Activated naive CD8-positive, alpha-beta T cell treated with anti-CD3 and anti-CD28 coated beads, Interleukin-2, amount 10 ng/mL, durations not matched to agents 7 days and 5 days (primary cell): Measurements from ENCODE around the gene CYB5R3. TPM values are rescaled to one million over a fixed set of nuclear protein-coding genes. Genes with fewer than 3 reads are reported as not detected.
"Not testable (repeated sequence)": the region's sequence is repeated elsewhere in the genome, so short reads cannot be mapped to it uniquely, and the experiment has no call there.

Source experiments
- ATAC-seq: fragments of 150-1000 bp; cut with Tn5 transposase; one replicate; pipeline ENCODE4 v1.10.0; 2021; ENCODE audit warnings: low read depth, moderate library complexity
- POLR2A ChIA-PET: fragments of 350-600 bp; sonication (Branson Sonifier 250); formaldehyde crosslinking; loops from one replicate; lab custom pipeline; 2021; ENCODE audit warnings: antibody characterized with exemption; lab: Charles Lee
- DNase-seq: peaks from one replicate; pipeline ENCODE4 v3.0.0; 2021
- H3K27ac Mint-ChIP-seq: one replicate; pipeline ENCODE4 v1.8.0; 2022; ENCODE audit warnings: mild to moderate bottlenecking, mixed read lengths
- H3K27me3 Mint-ChIP-seq: one replicate; pipeline ENCODE4 v1.8.0; 2022; ENCODE audit warnings: mild to moderate bottlenecking, moderate library complexity, mixed read lengths
- H3K36me3 Mint-ChIP-seq: one replicate; pipeline ENCODE4 v1.8.0; 2021; ENCODE audit warnings: mild to moderate bottlenecking, mixed read lengths
- H3K4me1 Mint-ChIP-seq: one replicate; pipeline ENCODE4 v1.8.0; 2021; ENCODE audit warnings: mixed read lengths
- H3K4me3 Mint-ChIP-seq: one replicate; pipeline ENCODE4 v1.8.0; 2022; ENCODE audit warnings: mild to moderate bottlenecking, moderate library complexity, mixed read lengths
- H3K9me3 Mint-ChIP-seq: one replicate; pipeline ENCODE4 v1.8.0; 2021; ENCODE audit warnings: mixed read lengths
- total RNA-seq, 2 experiments: library from RNA; stranded (reverse); gene quantifications; one replicate each; pipeline ENCODE4 v1.2.3, GENCODE V29; 2021

The CYB5R3 gene
- total RNA-seq, 2 experiments from 2014 or later: 61.3 to 65.4 TPM

DNA sequence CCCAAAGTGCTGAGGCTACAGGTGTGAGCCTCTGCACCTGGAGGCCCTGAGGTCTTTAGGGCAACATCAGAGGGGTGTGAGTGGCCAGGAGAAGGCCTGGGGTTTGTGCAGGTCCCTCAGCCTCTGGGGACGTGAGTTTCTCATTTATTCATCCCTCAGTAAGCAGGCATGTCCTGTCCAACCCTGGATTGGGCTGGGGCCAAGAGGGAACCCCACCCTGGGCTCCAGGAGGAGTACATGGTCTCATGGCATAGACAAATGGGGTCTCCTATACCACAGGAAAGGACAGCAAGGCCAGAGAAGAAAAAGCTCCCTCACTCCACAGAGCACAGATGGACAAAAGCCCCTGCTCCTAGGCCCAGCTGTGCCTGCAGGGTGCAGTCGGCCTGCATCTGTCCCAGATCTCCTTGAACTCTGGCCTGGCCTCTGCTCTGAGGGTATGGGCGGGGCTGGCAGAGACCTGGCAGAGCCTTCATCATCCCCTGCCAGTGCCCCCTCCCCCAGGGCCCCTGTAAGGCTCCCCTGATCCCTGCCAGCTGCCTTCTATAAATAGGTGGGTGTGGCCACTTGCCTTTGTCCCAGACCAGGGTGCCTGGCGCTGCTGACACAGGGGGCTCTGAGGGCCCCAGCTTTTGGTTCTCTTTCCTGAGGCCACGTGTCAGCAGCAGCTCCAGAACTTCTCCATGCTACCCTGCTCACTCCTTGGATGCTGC, 36.9 kb upstream of the CYB5R3 start:
- no peak overlapping the region for H3K27ac Mint-ChIP-seq
- ATAC-seq (no peak), DNase-seq (no peak)
- POLR2A ChIA-PET: no interaction called here
- H3K4me1 Mint-ChIP-seq: no peaks in the 10 kb centered on the region
- no peaks in the 10 kb centered on the region for H3K9me3 Mint-ChIP-seq
- H3K36me3 Mint-ChIP-seq: no peaks in the 10 kb centered on the region
- H3K27me3 Mint-ChIP-seq: peaks cover 8% of the 10 kb centered on the region
- H3K4me3 Mint-ChIP-seq: no peak overlapping the region

DNA sequence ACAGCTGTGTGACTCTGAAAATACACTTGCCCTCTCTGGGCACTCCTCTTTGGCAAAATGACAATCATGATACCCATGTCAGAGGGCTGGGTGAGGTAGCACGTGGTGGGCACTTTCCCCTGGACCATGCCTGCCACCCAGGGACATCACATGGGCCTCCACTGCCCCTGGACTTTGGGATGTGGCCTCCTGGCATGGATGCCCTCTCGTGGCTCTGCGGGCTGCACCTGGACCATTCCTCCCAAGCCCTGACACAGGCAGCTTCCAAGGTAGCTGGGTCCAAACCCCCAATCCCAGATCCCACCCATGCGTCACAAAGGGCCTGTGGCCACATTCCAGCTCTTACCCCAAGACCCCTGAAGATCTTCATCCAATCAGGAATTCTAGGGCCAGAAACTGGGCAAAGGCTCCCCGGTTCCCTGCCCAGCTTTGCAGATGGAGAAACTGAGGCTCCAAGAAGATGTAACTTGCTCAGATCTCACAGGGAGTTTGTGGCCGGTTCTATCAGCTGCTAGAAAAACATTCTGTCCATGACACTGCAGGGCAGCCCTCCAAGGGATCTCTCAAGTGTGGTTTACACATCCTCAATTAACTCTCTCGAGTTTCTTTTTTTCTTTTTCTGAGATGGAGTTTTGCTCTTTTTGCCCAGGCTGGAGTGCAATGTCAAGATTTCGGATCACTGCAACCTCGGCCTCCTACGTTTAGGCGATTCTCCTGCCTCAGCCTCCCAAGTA, 35.4 kb upstream of the CYB5R3 start:
- no peaks in the 10 kb centered on the region for H3K36me3 Mint-ChIP-seq
- no peak overlapping the region for H3K27ac Mint-ChIP-seq
- POLR2A ChIA-PET: no interaction called here
- ATAC-seq (no peak), DNase-seq (no peak)
- H3K4me1 Mint-ChIP-seq: no peaks in the 10 kb centered on the region
- H3K9me3 Mint-ChIP-seq: no peaks in the 10 kb centered on the region
- peaks cover 8% of the 10 kb centered on the region for H3K27me3 Mint-ChIP-seq
- H3K4me3 Mint-ChIP-seq: no peak overlapping the region

DNA sequence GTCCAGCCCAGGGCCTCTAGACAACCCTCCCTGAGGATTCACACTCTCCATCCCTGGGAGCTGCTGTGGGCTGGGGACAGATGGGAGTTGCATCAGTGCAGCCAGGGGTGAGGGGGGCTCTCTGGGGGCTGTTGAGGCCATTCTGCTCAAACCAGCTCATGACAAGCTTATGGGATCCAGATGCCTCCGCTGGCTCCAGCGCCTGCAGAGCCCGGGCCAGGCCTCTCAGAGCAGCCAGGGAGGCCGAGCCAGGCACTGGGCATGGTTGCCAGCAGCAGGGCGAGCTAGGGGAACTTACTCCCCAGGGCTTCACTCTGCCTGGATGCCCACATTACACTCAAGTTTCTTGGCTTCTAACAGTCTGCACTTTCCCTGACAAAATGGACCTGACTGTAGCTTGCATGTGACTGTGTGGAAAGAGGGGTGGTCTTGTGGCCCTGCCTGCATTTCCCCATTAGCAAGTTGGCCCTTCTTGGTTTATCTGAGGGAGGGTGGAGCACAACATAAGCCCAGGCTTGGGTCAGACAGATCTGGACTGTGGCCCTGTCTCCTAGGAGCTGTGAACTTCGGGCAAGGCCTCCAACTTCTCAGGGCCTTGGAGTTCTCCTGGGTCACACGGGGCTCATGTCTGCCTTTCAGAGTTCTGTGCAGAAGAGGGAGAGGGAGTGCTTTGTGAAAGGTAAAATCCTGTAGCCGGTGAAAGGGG, 34.5 kb upstream of the CYB5R3 start:
- no peak overlapping the region for H3K4me3 Mint-ChIP-seq
- no peaks in the 10 kb centered on the region for H3K36me3 Mint-ChIP-seq
- H3K27ac Mint-ChIP-seq: no peak overlapping the region
- POLR2A ChIA-PET: no interaction called here
- H3K4me1 Mint-ChIP-seq: no peaks in the 10 kb centered on the region
- H3K9me3 Mint-ChIP-seq: peaks cover 4% of the 10 kb centered on the region
- no peak for ATAC-seq
- no peak for DNase-seq
- peaks cover 10% of the 10 kb centered on the region for H3K27me3 Mint-ChIP-seq

DNA sequence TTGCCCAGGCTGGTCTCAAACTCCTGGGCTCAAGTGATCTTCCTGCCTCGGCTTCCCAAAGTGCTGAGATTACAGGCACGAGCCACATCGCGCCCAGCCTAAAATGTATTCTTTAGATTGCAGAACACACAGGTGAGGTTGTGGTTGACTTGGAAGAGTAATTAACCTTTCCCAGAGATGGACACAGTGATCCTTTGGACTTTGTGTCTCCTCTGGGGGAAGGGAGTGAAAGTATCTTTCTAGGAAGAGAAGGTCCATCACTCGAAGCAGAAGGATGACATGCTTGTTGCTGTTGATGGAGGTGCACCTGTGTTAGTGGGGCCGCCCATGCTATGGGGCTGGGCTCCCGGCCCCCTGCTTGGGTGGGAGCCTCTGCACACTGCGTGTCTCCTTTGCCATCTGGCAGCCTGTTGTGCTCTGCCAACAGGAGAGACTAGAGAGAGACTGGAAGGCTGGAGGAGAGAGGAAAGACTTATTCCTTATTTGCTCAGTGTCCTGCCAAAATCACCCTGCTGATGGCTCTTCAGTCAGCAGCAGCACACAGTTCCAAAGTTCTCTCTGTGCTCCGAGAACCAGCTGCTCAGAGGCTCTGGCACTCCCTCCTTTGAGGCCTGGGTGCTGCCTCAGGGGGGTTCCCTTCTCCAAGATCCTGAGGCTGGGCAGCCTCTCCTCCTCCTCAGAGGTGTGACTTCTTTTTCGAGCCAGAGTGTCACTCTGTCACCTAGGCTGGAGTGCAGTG, 33.1 kb upstream of the CYB5R3 start:
- Mint-ChIP-seq H3K4me1 (no peaks in the 10 kb centered on the region), H3K9me3 (peaks cover 7% of the 10 kb centered on the region), H3K4me3 (no peak overlapping the region), H3K27ac (no peak overlapping the region), H3K27me3 (peaks cover 11% of the 10 kb centered on the region), H3K36me3 (no peaks in the 10 kb centered on the region)
- DNase-seq: no peak
- POLR2A ChIA-PET: no interaction called here
- ATAC-seq: no peak

DNA sequence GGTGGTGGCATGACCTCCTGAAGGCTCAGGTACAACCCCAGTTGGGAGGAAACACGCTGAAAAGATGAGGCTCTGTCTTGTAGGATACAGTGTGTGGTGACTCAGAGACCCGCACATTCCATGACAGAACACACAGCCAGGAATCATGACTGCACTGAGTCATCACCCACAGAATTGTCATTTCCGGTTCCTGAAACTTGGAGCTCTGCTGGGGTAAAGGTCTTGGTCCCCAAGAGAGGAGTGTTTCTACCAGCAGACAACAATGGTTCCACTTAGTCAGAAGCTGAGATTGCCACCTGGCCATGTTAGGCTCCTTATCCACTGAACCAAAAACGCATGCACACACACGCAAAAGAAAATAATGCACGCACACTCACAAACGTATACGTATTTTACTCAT, 31.5 kb upstream of the CYB5R3 start:
- no peaks in the 10 kb centered on the region for H3K36me3 Mint-ChIP-seq
- H3K4me1 Mint-ChIP-seq: no peaks in the 10 kb centered on the region
- ATAC-seq: no peak
- no peak overlapping the region for H3K27ac Mint-ChIP-seq
- POLR2A ChIA-PET: no interaction called here
- peaks cover 7% of the 10 kb centered on the region for H3K9me3 Mint-ChIP-seq
- H3K27me3 Mint-ChIP-seq: peaks cover 14% of the 10 kb centered on the region
- no peak for DNase-seq
- no peak overlapping the region for H3K4me3 Mint-ChIP-seq

DNA sequence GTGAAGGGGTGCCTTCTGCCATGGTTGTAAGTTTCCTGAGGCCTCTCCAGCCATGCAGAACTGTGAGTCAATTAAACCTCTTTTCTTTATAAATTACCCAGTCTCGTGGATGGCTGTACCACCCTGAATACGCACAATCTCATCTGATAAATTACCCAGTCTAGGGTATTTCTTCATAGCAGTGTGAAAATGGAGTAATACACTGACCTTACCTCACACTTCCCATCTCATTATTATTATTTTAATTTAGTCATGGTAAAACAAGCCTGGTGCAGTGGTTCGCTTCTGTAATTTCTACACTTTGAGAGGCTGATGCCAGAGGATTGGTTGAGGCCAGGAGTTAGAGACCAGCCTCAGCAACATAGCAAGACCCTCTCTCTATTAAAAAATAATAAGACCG, 30.5 kb upstream of the CYB5R3 start:
- H3K4me3 Mint-ChIP-seq: no peak overlapping the region
- no peak overlapping the region for H3K27ac Mint-ChIP-seq
- DNase-seq (no peak), ATAC-seq (no peak)
- H3K27me3 Mint-ChIP-seq: peaks cover 14% of the 10 kb centered on the region
- POLR2A ChIA-PET: no interaction called here
- H3K4me1 Mint-ChIP-seq: no peaks in the 10 kb centered on the region
- peaks cover 7% of the 10 kb centered on the region for H3K9me3 Mint-ChIP-seq
- H3K36me3 Mint-ChIP-seq: no peaks in the 10 kb centered on the region

DNA sequence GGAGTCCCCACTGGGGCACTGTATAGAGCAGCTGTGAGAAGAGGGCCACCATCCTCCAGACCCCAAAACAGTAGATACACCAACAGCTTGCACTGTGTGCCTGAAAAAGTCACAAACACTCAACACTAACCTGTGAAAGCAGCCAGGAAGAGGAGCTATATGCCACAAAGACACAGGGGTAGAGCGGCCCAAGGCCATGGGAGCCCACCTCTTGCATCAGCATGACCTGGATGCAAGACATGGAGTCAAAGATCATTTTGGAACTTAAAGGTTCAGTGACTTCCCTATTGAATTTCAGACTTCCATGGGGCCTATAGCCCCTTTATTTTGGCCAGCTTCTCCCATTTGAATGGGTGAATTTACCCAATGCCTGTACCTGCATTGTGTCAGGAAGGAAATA, 29.7 kb upstream of the CYB5R3 start:
- Mint-ChIP-seq H3K4me1 (no peaks in the 10 kb centered on the region), H3K4me3 (no peak overlapping the region), H3K27me3 (peaks cover 12% of the 10 kb centered on the region), H3K27ac (no peak overlapping the region), H3K36me3 (no peaks in the 10 kb centered on the region), H3K9me3 (peaks cover 7% of the 10 kb centered on the region)
- no peak for ATAC-seq
- POLR2A ChIA-PET: no interaction called here
- DNase-seq: no peak

DNA sequence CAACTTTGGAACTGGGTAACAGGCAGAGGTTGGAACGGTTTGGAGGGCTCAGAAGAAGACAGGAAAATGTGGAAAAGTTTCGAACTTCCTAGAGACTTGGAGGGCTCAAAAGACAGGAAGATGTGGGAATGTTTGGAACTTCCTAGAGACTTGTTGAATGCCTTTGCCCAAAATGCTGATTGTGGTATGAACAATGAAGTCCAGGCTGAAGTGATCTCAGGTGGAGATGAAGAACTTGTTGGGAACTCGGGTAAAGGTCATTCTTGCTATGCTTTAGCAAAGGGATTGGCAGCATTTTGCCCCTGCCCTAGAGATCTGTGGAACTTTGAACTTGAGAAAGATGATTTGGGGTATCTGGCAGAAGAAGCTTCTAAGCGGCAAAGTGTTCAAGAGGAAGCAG, 28.7 kb upstream of the CYB5R3 start:
- DNase-seq, H3K27ac Mint-ChIP-seq, H3K4me1 Mint-ChIP-seq, H3K9me3 Mint-ChIP-seq, H3K36me3 Mint-ChIP-seq, H3K27me3 Mint-ChIP-seq, H3K4me3 Mint-ChIP-seq, POLR2A ChIA-PET, ATAC-seq: not testable (repeated sequence)

DNA sequence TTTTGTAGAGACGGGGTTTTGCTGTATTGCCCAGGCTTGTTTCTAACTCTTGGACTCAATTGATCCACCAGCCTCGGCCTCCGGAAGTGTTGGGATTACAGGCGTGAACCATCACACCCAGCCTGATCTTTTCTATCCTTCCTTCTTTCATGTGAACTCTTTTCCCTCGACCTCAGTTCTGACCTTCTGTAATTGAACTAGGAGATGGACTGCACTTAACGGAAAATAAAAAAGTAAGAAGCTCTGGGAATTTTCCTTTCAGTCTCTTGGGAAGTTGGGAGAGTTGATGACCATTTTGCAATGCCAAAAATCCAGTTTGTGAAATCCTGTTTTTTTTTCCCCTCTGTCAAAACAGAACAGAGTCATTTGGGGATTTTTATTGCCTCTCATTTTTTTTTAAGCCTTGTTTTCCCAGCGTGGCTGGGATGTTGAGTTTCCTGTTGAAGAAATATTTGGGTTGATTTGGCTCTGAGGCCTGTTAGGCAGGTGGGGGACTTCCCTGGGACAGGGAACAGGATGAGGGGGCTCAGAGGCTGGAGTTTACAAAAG, 26.9 kb upstream of the CYB5R3 start:
- peaks cover 7% of the 10 kb centered on the region for H3K9me3 Mint-ChIP-seq
- no peak overlapping the region for H3K4me3 Mint-ChIP-seq
- H3K36me3 Mint-ChIP-seq: no peaks in the 10 kb centered on the region
- H3K4me1 Mint-ChIP-seq: peaks cover 4% of the 10 kb centered on the region
- peaks cover 8% of the 10 kb centered on the region for H3K27me3 Mint-ChIP-seq
- no peak overlapping the region for H3K27ac Mint-ChIP-seq
- POLR2A ChIA-PET: no interaction called here
- ATAC-seq (no peak), DNase-seq (no peak)

DNA sequence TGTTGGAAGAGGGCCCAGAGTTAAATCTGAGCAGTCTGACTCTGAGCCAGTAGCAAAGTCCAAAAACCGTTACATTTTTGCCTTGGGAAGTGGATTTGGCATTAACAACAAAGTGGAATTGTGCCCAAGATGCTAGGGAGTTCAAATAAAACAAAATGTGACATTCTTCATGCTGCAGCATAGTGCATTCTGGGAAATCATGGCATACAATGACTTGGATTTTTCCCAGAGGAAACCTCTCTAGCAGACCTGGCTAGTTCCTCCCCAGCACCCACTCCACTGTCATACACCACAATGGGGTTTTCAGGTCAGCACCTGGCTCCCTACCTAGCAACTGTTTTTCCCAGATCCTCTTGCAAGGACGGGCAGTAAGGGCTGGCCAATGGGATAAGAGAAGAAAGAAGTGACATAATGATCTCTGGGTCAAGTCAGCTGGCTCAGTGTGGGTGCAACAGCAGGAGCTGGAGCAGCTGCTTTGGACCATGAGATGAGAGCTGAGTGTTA, 24.8 kb upstream of the CYB5R3 start:
- H3K4me3 Mint-ChIP-seq: no peak overlapping the region
- H3K9me3 Mint-ChIP-seq: peaks cover 3% of the 10 kb centered on the region
- POLR2A ChIA-PET: no interaction called here
- H3K36me3 Mint-ChIP-seq: no peaks in the 10 kb centered on the region
- ATAC-seq: no peak
- H3K27me3 Mint-ChIP-seq: peaks cover 6% of the 10 kb centered on the region
- no peak overlapping the region for H3K27ac Mint-ChIP-seq
- H3K4me1 Mint-ChIP-seq: peaks cover 10% of the 10 kb centered on the region
- no peak for DNase-seq

DNA sequence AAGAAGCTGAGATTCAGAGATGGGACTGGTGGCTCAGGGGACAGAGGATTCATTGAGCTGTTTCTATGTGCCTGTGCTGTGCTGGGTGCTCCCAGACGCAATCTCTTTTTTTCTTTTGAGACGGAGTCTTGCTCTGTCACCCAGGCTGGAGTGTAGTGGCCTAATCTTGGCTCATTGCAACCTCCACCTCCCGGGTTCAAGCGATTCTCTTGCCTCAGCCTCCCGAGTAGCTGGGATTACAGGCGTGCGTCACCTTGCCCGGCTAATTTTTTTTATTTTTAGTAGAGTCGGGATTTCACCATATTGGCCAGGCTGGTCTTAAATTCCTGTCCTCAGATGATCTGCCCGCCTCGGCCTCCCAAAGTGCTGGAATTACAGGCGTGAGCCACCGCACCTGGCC, 23.9 kb upstream of the CYB5R3 start:
- H3K27ac Mint-ChIP-seq, POLR2A ChIA-PET, H3K9me3 Mint-ChIP-seq, DNase-seq, H3K36me3 Mint-ChIP-seq, ATAC-seq, H3K27me3 Mint-ChIP-seq, H3K4me3 Mint-ChIP-seq: not testable (repeated sequence)
- peaks cover 10% of the 10 kb centered on the region for H3K4me1 Mint-ChIP-seq

DNA sequence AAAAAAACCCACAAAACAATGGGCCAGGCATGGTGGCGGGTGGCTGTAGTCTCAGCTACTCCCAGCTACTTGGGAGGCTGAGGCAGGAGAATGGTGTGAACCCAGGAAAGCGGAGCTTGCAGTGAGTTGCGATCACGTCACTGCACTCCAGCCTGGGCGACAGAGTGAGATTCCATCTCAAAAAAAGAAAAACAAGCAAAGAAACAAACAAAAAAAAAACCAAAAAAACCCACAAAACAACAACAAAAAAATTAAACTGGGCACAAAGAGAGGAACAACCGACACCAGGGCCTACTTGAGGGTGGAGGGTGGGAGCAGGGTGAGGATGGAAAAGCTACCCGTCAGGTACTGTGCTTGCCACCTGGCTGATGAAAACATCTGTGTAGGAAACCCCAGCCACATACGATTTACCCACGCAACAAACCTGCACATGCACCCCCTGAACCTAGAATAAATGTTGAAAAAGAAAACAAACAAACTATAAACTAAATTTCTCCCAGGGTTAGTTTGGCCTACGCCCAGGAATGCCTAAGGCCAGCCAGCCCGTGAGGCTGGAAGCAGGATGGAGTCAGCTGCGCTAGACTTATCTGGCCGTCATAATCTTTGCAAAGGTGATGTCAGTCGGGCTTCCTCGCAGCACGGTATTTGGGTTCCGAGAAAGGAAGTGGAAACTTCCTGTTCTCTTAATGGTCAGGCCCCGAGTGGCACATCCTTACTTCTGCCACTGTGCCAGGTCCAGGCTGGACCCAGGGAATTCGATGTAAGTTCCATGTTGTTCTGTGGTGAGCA, 21.9 kb upstream of the CYB5R3 start:
- DNase-seq: no peak
- peaks cover 7% of the 10 kb centered on the region for H3K27me3 Mint-ChIP-seq
- H3K4me1 Mint-ChIP-seq: peaks cover 10% of the 10 kb centered on the region
- POLR2A ChIA-PET: no interaction called here
- peak overlapping the region; percentile 77 for H3K27ac Mint-ChIP-seq
- ATAC-seq: peak; percentile 76
- peak overlapping the region; percentile 57 for H3K4me3 Mint-ChIP-seq
- H3K36me3 Mint-ChIP-seq: no peaks in the 10 kb centered on the region
- no peaks in the 10 kb centered on the region for H3K9me3 Mint-ChIP-seq
